Endometrial microvascular endothelial cells (primary cell): ENCODE measurements around the gene PGF. TPM values are rescaled to one million over a fixed set of nuclear protein-coding genes. Genes with fewer than 3 reads are reported as not detected.
"Not testable (repeated sequence)": the region's sequence is repeated elsewhere in the genome, so short reads cannot be mapped to it uniquely, and the experiment has no call there.

Experiments used
- in situ Hi-C: cut with HindIII; loops from 2 replicates; pipeline ENCODE4 v1.10.0; 2017; ENCODE audit warnings: low sequenced_read_pairs, low pct_unique_long_range_greater_than_20kb; ENCODE audit errors: inconsistent ontology term
- total RNA-seq: library from RNA; depleted of rRNA; stranded (reverse); fragments of >200 nt; gene quantifications from one replicate; pipeline ENCODE4 v1.2.3, GENCODE V29; 2015; ENCODE audit errors: inconsistent ontology term

PGF gene
- 80.7 TPM for total RNA-seq

DNA sequence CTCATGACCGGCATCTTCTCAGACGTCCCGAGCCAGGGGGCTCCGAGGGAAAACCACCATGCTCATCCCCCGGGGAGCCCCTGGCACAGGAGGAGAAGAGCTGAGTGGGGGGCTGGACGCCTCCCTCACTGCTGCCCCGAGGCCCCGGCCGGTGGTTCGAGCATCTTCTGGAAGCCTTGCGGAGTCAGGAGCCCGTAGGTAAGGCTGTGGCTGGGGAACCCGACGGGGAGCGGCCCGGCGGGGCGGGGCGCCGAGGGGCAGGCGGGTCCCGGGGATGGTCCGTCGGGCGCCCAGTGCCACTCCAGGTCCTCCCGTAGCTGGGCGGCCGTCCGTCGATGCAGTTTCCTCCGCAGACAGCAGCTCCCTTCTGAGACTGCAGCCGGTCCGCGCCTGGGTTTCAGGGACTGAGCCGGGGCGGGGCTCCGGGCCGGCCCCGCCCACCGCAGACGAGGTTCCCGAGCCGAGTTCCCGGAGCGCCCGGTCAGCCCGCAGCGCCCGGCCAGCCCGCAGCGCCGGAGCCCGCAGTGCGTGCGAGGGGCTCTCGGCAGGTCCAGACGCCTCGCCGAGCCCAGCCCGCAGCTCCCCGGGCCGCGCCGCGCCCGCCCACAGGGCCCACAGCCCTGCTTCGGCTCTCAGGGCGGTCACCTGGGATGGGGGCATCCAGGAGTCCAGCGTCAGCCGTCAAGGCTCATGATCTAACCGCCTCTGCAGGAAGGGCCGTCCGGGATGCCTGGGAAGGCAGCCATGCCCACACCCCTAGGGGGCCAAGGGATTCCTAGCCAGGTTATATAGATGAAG is at the start of gene PGF:
TSS of gene PGF (minus strand) at position 369 of the 798 bp plus-strand sequence. CDS start at position 14, 355 bp downstream.
- in situ Hi-C loops, result no loop called here

DNA sequence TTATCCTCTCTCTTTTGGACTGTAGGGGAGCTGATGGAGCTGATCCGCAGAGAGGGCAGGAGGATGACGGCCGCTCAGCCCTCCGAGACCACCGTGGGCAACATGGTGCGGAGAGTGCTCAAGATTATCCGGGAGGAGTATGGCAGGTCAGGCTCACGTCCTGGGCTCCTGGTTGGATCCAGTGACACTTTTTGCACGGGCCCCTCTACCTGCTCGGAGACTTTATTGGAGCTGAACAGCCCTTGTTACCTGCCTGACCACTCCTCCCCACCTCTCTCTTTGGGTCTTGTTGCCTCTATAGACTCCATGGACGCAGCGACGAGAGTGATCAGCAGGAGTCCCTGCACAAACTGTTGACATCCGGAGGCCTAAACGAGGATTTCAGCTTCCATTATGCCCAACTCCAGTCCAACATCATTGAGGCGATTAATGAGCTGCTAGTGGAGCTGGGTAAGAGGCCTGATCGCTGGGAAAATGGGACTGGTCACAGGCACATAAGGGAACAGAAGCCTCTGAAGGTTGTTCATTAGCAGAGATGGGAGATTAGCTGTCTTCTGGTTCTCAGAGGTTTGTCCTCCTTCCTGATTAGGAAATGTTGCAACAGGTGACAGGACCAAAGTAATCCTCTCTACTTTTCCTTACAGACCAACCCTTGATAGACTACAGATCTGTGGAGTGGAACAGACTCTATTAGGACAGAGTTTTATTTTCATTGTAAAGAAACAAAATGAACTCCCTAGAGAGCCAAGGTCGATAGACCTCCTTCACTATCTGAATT is 48.0 kb upstream of the PGF start:
- in situ Hi-C loops, result no loop called here

DNA sequence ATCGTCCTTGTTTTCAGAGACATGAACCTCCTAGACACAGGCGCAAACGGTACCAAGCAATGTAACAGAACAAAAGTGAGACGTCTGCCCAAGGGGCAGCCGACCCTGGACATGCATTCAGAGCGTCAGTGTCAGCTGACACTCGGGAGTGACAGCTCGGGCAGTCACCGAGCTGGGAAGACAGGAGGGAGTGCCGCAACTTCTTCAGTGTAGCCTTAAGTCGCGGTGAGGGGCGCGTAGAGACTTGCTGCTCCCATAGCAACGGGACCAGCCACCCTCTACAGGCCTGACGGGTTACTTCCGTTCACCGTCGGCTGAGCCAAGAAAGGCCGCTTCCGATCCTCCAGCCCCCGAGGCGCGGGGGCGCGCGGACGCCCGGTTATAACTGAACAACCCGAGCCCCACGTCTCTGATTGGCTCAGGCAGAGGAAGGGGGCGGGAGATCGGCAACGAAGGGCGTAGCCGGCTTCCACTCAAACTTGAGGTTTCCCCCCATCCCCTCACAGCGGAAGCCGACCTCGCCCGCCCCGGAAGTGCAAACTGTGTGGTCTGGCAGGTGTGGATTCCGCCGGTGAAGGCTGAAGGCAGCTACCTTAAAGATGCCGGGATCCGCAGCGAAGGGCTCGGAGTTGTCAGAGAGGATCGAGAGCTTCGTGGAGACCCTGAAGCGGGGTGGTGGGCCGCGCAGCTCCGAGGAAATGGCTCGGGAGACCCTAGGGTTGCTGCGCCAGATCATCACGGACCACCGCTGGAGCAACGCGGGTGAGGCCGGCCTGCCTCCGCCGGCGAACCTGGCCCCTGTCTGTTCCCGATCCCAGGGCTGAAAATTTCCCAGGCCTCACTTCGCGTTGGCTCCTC is 47.2 kb upstream of the PGF start, which contains the start of gene EIF2B2:
TSS of gene EIF2B2 (plus strand) at position 530 of the 858 bp plus-strand sequence. CDS start at position 600, 70 bp downstream.
- in situ Hi-C loops, result no loop called here

DNA sequence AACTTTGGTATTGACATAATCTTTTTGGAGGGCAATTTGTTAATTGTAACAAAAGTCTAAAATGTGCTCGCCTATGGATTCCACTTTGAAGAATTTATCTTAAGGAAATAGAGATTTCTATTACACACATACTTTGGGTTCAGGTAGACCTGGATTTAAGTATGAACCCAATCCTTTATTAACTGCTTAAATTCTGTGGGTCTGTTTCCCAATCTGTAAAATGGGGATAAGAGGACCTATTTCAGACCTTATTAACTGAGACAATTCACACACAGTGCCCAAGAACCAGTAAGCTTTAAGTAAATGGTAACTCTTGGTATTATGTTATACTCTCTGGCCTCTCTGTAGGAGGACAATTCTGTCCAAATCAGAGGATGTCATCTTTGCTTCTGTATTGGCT is 46.5 kb upstream of the PGF start:
- in situ Hi-C loops, result no loop called here

- in situ Hi-C loops, result no loop called here
Observed at GRCh38 chr14:75001261-75001660, 45.9 kb upstream of the PGF start.

DNA sequence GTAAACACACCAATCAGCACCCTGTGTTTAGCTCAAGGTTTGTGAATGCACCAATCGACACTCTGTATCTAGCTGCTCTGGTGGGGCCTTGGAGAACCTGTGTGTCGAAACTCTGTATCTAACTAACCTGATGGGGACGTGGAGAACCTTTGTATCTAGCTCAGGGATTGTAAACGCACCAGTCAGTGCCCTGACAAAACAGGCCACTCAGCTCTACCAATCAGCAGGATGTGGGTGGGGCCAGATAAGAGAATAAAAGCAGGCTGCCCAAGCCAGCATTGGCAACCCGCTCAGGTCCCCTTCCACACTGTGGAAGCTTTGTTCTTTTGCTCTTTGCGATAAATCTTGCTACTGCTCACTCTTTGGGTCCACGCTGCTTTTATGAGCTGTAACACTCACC is 40.4 kb upstream of the PGF start:
- in situ Hi-C loops, result not testable (repeated sequence)

DNA sequence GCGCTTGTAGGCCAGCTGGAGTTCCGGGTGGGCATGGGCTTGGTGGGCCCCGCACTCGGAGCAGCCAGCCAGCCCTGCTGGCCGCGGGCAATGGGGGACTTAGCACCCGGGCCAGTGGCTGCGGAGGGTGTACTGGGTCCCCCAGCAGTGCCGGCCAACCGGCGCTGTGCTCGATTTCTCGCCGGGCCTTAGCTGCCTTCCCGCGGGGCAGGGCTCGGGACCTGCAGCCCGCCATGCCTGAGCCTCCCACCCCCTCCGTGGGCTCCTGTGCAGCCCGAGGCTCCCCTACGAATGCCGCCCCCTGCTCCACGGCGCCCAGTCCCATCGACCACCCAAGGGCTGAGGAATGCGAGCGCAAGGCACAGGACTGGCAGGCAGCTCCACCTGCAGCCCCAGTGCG is 38.8 kb upstream of the PGF start:
- in situ Hi-C loops, result not testable (repeated sequence)

- in situ Hi-C loops, result no loop called here
Observed at GRCh38 chr14:74988993-74989392, 33.6 kb upstream of the PGF start.

DNA sequence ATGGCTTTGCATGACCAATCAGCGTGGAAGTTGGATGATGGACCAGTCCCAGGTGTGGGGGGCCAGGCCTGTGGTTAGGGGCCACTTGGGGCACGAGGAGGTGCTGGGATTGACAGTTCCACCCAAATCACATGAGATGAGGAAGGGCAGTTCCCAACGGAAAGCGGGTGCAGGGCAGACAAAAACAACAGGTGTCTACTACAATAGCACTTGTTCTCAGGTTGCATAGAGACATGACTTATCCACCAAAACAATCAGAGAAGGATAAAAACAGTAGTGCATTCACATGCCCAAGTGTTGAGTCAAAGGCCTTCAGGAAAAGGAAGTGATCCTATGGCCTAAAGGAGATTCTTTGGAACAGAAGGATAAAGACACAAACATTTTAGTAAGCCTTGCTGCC is 32.7 kb upstream of the PGF start:
- in situ Hi-C loops, result no loop called here

GRCh38 chr14:74985806-74986205 is 30.4 kb upstream of the PGF start:
- in situ Hi-C loops, result no loop called here

GRCh38 chr14:74985028-74985310 is 29.6 kb upstream of the PGF start:
- in situ Hi-C loops, result no loop called here

- in situ Hi-C loops, result no loop called here
Observed at GRCh38 chr14:74984236-74985027, 29.0 kb upstream of the PGF start.

DNA sequence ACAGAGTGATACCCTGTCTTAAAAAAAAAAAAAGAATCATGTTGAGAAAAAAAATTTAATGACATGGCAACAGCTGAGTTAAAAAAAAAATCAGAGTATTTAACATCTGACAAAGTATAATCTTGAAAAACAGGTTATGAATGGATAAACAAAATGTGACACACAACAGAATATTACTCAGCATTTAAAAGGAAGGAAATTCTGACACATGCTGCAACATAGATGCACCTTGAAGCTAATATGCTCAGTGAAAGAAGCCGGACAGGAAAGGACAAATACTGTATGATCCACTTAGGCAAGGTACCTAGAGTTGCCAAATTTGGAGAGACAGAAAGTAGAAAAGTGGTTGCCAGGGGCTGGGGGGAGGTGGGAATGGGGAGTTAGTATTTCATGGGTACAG is 27.9 kb upstream of the PGF start:
- in situ Hi-C loops, result no loop called here

GRCh38 chr14:74982661-74983060 is 27.3 kb upstream of the PGF start:
- in situ Hi-C loops, result no loop called here

DNA sequence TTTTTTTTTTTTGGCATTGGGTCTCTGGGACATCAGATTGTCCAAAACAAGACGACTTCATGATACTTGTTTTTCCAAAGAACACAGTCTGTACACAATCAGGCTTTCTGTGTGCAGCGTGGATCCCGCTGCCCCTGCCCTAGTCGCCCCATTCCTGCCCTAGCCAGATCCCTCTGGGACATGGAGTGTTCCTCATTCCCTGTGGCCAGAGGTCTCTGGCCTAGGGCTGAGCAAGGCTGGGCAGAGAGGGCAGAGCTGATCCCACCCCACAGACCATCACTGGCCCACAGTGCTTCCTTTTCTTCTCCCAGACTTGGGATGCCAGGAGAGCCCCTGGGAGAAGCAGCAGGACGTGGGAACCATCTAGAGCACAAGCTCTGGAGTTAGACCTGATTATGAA is 26.4 kb upstream of the PGF start:
- in situ Hi-C loops, result no loop called here

GRCh38 chr14:74981462-74981782 is 26.0 kb upstream of the PGF start:
- in situ Hi-C loops, result no loop called here

GRCh38 chr14:74980731-74981461 is 25.5 kb upstream of the PGF start:
- in situ Hi-C loops, result no loop called here

DNA sequence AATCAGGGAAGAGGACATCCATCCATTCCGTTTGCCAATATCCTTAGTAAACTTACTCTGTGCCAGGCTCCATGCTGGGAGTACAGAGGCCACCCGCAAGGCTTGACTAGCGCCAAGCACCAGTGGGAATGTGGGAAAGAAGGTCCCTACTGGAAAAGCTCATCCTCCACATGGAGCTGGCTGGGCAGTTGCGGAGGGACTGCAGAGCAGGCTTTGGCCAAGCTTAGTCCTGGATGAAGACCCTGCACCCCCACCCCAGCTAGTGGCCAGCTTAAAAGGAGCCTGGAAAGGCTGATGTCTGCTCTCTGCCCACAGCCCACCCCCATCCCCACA is 25.0 kb upstream of the PGF start:
- in situ Hi-C loops, result no loop called here
